RWPE2 (cell line): Measurements from ENCODE around the gene CAGE1.
A peak's percentile ranks its signal among the peaks of the same experiment; 100 is the strongest.

ENCODE experiments used
- ATAC-seq: fragments of 200-7000 bp; cut with Tn5 transposase; 3 replicates; pipeline ENCODE4 v1.9.1; 2021; ENCODE audit warnings: low read depth
- DNase-seq: peaks from one replicate; pipeline ENCODE4 v3.0.0-alpha.2; 2020; ENCODE audit warnings: low spot score
- H3K27ac ChIP-seq: fragments of 450-650 bp; 2 replicates; pipeline ENCODE4 v1.5.1; 2017; ENCODE audit warnings: mild to moderate bottlenecking; ENCODE audit not compliant: poor library complexity, severe bottlenecking
- H3K27me3 ChIP-seq: fragments of 250-450 bp; sonication (Bioruptor Pico); 2 replicates; pipeline ENCODE4 v1.5.1; 2021; ENCODE audit warnings: mild to moderate bottlenecking, moderate library complexity; ENCODE audit not compliant: insufficient read depth, poor library complexity, severe bottlenecking
- H3K36me3 ChIP-seq: fragments of 250-450 bp; sonication (Bioruptor Pico); 2 replicates; pipeline ENCODE4 v1.5.1; 2020; ENCODE audit warnings: low read depth, mild to moderate bottlenecking, moderate library complexity
- H3K4me1 ChIP-seq: fragments of 250-450 bp; sonication (Bioruptor Pico); 2 replicates; pipeline ENCODE4 v1.5.1; 2021; ENCODE audit warnings: mild to moderate bottlenecking, moderate library complexity; ENCODE audit not compliant: insufficient read depth, poor library complexity, severe bottlenecking
- H3K4me3 ChIP-seq: fragments of 250-450 bp; sonication (Bioruptor Pico); 2 replicates; pipeline ENCODE4 v1.5.1; 2021; ENCODE audit warnings: mild to moderate bottlenecking, moderate library complexity; ENCODE audit not compliant: severe bottlenecking
- H3K9me3 ChIP-seq: fragments of 250-450 bp; sonication (Bioruptor Pico); 2 replicates; pipeline ENCODE4 v1.5.1; 2021; ENCODE audit warnings: mild to moderate bottlenecking, moderate library complexity; ENCODE audit not compliant: severe bottlenecking
- CTCF ChIP-seq: fragments of 450-650 bp; IDR thresholded peaks from one replicate; pipeline ENCODE4 v1.5.1; 2017; ENCODE audit warnings: mild to moderate bottlenecking, moderate library complexity; ENCODE audit not compliant: poor library complexity, severe bottlenecking

Gene CAGE1

GRCh38 chr6:7425808-7426190 is 36.3 kb upstream of the CAGE1 start:
- peaks cover 6% of the 10 kb centered on the region for H3K4me1 ChIP-seq
- H3K27me3 ChIP-seq, result no peaks in the 10 kb centered on the region
- no peak for TF ChIP-seq CTCF
- H3K36me3 ChIP-seq, result no peaks in the 10 kb centered on the region
- ATAC-seq (no peak), DNase-seq (no peak)
- no peak overlapping the region for H3K4me3 ChIP-seq
- H3K27ac ChIP-seq, result no peak overlapping the region
- H3K9me3 ChIP-seq, result no peaks in the 10 kb centered on the region

- peaks cover 6% of the 10 kb centered on the region for H3K4me1 ChIP-seq
- H3K4me3 ChIP-seq, result no peak overlapping the region
- DNase-seq, result no peak
Measured at GRCh38 chr6:7424967-7425807, 35.6 kb upstream of the CAGE1 start.

GRCh38 chr6:7424058-7424457 is 34.5 kb upstream of the CAGE1 start:
- no peak overlapping the region for H3K4me3 ChIP-seq
- TF ChIP-seq CTCF, result no peak
- H3K36me3 ChIP-seq, result no peaks in the 10 kb centered on the region
- no peak for DNase-seq
- ATAC-seq, result no peak
- no peaks in the 10 kb centered on the region for H3K27me3 ChIP-seq
- no peaks in the 10 kb centered on the region for H3K9me3 ChIP-seq
- H3K27ac ChIP-seq, result no peak overlapping the region
- peaks cover 6% of the 10 kb centered on the region for H3K4me1 ChIP-seq

More at GRCh38 chr6:7424967-7425807, 35.6 kb upstream of the CAGE1 start:
- ATAC-seq, result peak; percentile 88
- Histone ChIP-seq H3K9me3 (no peaks in the 10 kb centered on the region), H3K36me3 (no peaks in the 10 kb centered on the region), H3K27me3 (no peaks in the 10 kb centered on the region), H3K27ac (no peak overlapping the region)
- peak; percentile 88 for TF ChIP-seq CTCF

- ATAC-seq (no peak), DNase-seq (no peak)
- Histone ChIP-seq H3K4me1 (peaks cover 3% of the 10 kb centered on the region), H3K4me3 (no peak overlapping the region), H3K36me3 (peaks cover 19% of the 10 kb centered on the region), H3K27me3 (no peaks in the 10 kb centered on the region), H3K27ac (no peak overlapping the region), H3K9me3 (no peaks in the 10 kb centered on the region)
- TF ChIP-seq CTCF, result no peak
Measured at GRCh38 chr6:7421066-7421465, 31.5 kb upstream of the CAGE1 start.

DNA sequence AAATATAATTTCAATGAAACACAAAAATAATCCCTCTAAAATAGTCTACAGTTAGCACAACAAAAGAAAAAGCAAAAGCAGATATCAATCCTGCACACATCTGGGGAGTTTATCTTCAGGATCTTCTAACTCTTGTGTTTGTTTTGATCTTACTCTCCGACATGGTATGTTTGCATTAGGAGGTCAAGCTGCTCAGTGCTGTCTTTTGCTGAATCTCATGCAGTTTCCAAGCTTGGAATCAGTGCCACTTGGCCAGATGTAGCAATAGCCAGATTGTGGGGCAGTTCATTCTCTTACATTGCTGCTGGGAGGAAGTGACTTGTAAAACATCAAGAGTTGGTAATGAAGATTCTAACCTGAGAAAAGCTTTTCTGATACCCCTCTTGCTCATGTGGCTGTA is 29.5 kb upstream of the CAGE1 start:
- no peaks in the 10 kb centered on the region for H3K27me3 ChIP-seq
- DNase-seq (no peak), ATAC-seq (no peak)
- H3K27ac ChIP-seq, result peak overlapping the region; percentile 13
- H3K4me3 ChIP-seq, result no peak overlapping the region
- peaks cover 7% of the 10 kb centered on the region for H3K4me1 ChIP-seq
- no peaks in the 10 kb centered on the region for H3K9me3 ChIP-seq
- TF ChIP-seq CTCF, result no peak
- H3K36me3 ChIP-seq, result peaks cover 39% of the 10 kb centered on the region
